NCI-H460 (cell line): ENCODE data around the gene CAPN9. TPM values are rescaled to one million over a fixed set of nuclear protein-coding genes. Genes with fewer than 3 reads are reported as not detected.
"Not testable (repeated sequence)": the region's sequence is repeated elsewhere in the genome, so short reads cannot be mapped to it uniquely, and the experiment has no call there.

Source experiments
- DNase-seq: peaks from one replicate; pipeline ENCODE4 v3.0.0-alpha.2; 2016; ENCODE audit warnings: low read depth; ENCODE audit errors: extremely low read depth
- total RNA-seq: library from RNA; depleted of rRNA; stranded (reverse); fragments of >200 nt; shearing (Covaris generic); gene quantifications from 2 replicates; pipeline ENCODE4 v1.2.3, GENCODE V29; 2014

CAPN9 gene
- total RNA-seq, 1 experiment from 2014 or later = 0.17 TPM

GRCh38 chr1:230767859-230768612 is 20.8 kb downstream of the CAPN9 start:
- not testable (repeated sequence) for DNase-seq

- DNase-seq = no peak
These were observed 21.8 kb downstream of the CAPN9 start for GRCh38 chr1:230768903-230769570.

GRCh38 chr1:230770317-230770716 is 23.1 kb downstream of the CAPN9 start:
- no peak for DNase-seq

- no peak for DNase-seq
These were observed 24.7 kb downstream of the CAPN9 start for GRCh38 chr1:230771773-230772354.

GRCh38 chr1:230772457-230773395 is 25.5 kb downstream of the CAPN9 start:
- peak; percentile 59 for DNase-seq

GRCh38 chr1:230773396-230774033 is 26.3 kb downstream of the CAPN9 start:
- DNase-seq = no peak

- DNase-seq = no peak
These were observed 31.9 kb downstream of the CAPN9 start for GRCh38 chr1:230778916-230779590.

- DNase-seq = no peak
These were observed 33.9 kb downstream of the CAPN9 start for GRCh38 chr1:230781131-230781530.

GRCh38 chr1:230781594-230781993 is 34.4 kb downstream of the CAPN9 start:
- no peak for DNase-seq

- no peak for DNase-seq
These were observed 37.0 kb downstream of the CAPN9 start for GRCh38 chr1:230784163-230784562.

GRCh38 chr1:230785636-230786384 is 38.6 kb downstream of the CAPN9 start:
- no peak for DNase-seq

GRCh38 chr1:230786385-230786753 is 39.2 kb downstream of the CAPN9 start:
- no peak for DNase-seq

GRCh38 chr1:230787471-230787870 is 40.3 kb downstream of the CAPN9 start:
- DNase-seq = no peak

GRCh38 chr1:230788561-230789275 is 41.5 kb downstream of the CAPN9 start:
- no peak for DNase-seq

- no peak for DNase-seq
These were observed 42.8 kb downstream of the CAPN9 start for GRCh38 chr1:230790026-230790425.

GRCh38 chr1:230791986-230792564 is 44.9 kb downstream of the CAPN9 start:
- no peak for DNase-seq

GRCh38 chr1:230792691-230793462 is 45.7 kb downstream of the CAPN9 start:
- DNase-seq = no peak

- no peak for DNase-seq
These were observed 46.2 kb downstream of the CAPN9 start for GRCh38 chr1:230793463-230793745.
